Islet precursor cell (in vitro differentiated cells): Measurements from ENCODE around the gene ELOVL3.
A peak's percentile ranks its signal among the peaks of the same experiment; 100 is the strongest.
"Not testable (repeated sequence)": the region's sequence is repeated elsewhere in the genome, so short reads cannot be mapped to it uniquely, and the experiment has no call there.

ENCODE experiments used
- DNase-seq: peaks from one replicate; pipeline ENCODE4 v3.0.0-alpha.2; 2018

Gene ELOVL3, protein sequence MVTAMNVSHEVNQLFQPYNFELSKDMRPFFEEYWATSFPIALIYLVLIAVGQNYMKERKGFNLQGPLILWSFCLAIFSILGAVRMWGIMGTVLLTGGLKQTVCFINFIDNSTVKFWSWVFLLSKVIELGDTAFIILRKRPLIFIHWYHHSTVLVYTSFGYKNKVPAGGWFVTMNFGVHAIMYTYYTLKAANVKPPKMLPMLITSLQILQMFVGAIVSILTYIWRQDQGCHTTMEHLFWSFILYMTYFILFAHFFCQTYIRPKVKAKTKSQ

DNA sequence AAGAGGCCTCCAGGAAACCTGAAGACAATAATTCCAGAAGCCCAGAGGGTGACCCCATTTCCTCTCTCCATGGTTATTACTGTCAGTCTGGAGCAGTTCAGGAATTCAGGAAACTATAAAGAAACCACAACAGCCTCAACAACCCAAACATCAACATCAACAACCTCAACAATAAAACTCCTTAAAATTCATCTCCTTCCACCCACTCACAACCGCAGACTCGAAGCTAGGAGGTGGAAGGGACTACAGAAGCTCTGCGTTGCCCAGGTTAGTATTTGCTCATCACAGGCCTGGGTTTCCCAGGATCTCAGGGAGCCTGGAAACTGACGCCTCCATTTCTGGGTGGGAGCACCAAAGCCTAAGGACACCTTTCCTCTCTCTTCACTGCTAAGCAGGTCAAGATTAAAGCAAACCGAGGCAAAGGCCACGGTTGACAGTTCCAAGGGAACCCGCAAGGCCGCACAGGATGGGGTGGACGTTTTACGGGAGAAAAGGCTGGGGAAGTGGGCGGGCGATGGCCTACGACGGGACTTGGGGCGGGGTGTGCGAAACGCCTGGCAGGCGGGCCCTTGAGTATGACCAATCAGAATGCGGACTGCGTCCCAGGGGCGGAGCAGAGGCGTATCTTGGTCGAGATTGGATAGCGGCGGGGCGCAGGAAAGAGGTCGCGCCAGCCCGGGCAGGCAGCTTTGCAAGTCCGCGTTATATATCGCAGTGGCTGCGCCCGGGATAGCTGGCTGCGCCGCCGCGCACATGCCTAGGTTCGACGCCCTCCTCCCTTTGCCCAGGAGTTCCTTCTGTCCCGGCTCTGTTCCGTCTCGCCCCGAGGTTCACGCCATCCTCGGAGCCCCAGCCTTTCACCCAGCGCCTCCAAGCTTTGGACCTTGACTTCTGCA is at the start of gene ELOVL3:
ELOVL3 (plus strand) TSS at position 654 of the 896 bp plus-strand sequence. CDS start 250 bp downstream, outside the sequence.
- peak; percentile 97 for DNase-seq

DNA sequence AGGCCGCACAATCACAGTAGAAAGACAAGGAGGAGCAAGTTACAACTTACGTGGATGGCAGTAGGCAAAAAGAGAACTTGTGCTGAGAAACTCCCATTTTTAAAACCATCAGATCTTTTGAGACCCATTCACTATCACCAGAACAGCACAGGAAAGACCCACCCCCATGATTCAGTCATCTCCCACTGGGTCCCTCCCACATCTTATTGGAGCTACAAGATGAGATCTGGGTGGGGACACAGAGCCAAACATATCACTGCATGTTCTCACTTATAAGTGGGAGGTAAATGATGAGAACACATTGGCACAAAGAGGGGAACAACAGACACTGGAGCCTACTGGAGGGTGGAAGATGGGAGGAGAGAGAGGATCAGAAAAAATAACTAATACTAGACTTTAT is 41.5 kb upstream of the ELOVL3 start:
- no peak for DNase-seq

DNA sequence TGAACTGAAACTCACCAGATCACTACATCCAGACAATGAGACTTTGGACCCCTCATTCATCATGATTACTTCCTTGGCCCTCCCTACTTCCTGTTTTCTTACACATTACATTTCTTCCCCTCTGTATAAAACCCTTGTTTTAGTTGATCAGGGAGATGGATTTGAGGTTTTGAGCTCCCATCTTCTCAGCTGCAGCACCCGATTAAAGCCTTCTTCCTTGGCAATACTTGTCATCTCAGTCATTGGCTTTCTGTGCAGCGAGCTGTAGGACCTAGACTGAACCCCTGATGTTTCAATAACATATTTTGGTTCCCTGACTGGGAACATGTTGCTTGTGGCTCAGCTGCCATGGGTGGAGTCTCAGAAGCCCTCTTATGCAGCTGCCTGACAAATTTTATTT is 40.8 kb upstream of the ELOVL3 start:
- no peak for DNase-seq

DNA sequence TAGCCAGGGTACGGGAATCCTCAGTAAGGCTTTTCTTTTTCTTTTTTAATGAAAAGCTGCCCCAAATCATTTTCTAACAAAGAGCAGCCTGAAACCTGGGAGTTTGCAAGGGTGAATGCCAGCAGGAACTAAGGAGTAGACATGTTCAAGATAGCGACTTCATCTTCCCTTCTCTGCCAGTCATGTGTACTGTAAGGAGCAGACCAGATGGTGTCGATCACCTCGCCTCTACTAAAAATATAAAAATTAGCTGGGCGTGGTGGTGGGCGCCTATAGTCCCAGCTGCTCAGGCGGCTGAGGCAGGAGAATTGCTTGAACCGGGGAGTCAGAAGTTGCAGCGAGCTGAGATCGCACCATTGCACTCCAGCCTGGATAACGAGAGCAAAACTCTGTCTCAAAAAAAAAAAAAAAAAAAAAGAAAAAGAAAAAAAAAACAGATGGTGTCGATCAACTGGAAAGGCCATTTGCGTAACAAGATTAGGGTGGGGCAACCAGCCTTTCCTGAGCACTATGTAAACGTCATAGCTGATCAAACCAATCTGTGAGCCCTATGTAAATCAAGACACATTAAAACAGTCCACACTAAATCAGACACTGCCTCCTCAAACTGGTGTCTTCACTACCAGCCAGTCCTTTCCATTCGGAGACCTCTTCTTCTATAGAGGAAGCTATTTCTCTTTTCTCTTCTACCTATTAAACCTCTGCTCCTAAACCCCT is 40.1 kb upstream of the ELOVL3 start:
- no peak for DNase-seq

DNA sequence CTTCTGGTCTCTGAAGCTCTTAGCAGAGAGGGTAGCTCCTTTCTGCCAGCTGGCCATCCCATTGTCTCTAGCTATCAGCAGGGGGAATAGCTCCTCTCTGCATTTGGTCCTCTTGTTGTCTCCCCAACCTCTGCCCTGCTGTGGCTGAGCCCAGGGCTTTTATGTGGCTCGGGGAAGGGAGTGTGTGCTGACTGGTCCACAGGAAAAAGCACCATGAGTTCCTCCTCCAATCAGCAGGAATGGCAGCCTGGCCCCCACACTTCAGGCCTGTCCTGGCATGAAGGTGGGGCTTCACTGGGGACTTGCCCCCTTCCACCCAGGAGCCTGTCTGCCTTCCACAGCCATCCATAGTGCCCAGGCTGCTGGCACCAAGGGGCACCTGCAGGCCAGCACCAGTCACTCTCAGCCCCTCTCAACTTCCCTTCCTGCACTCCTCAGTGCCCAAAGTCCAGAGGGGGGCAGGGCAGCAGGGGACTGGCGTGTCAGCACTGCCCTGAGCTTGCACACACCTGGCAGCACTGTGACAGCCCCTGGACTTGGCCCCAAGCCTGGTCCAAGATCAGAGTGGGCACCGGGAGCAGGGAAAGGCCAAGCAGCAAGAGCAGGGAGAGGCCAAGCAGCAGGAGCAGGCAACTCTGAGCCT is 37.7 kb upstream of the ELOVL3 start:
- no peak for DNase-seq

DNA sequence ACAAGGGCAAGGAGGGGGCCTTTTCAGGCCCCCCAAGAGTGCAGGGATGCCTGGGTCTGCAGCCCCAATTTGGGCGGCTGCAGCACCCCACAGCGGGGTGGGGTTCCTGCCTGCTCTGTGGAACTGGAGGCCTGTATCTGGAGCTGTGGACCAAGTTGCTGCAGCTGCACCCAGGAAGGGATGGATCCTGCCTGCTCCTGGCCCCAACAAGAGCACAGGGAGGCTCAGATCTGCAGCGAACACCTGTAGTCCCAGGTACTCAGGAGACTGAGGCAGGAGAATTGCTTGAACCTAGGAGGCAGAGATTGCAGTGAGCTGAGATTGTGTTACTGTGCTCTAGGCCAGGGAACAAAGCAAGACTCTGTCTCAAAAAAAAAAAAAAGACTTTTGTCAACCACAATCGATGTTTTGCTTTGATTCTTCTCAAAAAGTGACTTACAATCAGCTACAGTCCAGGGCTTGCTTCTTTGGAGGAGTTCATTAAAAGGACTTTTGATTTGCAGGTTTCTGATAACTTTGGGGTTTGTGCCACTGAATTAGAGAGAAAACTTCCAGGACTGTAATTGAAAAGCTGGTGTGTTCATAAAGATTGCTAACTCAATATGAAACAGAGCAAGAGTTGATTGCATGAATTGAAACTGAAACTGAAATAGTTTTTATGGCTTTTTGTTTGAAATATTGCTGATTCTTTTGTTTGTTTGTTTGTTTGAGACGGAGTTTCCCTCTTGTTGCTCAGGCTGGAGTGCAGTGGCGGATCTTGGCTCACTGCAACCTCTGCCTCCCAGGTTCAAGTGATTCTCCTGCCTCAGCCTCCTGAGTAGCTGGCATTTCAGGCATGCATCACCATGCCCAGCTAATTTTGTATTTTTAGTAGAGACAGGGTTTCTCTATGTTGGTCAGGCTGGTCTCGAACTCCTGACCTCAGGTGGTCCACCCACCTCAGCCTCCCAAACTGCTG is 36.9 kb upstream of the ELOVL3 start:
- DNase-seq: not testable (repeated sequence)

DNA sequence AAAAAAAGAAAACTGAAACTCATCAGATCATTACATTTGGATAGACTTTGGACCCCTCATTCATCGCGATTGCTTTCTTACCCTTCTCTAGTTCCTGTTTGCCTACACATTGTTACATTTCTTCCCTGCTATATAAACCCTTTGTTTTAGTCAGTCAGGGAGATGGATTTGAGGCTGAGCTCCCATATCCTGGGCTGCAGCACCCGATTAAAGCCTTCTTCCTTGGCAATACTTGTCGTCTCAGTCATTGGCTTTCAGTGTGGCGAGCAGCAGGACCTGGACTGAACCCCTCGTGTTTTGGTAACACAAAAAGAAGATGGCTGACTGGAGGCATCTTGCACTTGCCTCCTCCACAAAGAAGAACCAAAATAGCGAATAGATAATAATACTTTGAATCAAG is 34.1 kb upstream of the ELOVL3 start:
- no peak for DNase-seq

DNA sequence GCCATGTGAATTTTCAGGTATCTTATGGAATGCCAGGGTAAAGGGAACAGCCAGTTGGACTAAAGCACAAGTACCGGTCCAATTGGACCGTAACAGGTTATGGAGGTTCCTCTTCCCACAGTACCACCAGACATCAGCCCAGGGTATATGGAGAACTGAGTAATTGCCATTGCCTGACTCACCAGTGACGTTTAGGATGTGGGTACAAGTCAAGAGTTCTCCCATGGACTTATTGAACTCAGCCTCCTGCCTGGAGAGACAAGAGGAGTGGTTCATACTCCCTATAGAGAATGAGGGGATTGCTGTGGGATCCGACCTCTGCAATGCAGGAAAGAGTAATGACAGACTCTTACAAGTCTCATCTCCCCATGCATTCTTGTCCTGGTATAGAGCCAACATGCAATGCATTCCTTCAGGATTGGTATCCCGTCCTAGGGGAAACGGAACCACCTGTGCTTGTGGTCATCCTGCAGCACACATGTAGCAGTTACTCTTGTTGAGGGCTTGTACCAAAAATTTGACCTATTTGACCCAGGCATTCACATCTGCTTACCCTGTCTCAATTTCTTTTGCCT is 30.7 kb upstream of the ELOVL3 start:
- no peak for DNase-seq

DNA sequence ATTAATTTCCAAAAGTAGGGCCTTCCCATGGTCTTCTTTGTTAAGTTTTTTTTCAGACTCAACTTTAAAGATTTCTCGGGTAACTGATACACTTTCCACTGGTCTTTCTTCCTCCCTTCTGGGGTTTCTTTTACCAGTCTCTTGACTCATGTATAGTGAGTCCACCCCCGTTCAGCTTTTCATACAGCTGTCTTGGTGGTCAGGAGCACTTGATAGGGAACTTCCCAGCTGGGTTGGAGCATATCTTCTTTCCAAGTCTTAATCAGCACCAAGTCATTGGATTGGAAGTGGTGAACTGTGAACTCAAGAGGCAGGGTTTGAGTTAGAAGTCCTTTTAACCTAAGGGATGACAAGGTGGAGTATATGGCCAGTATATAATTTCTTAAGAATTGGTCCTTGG is 29.2 kb upstream of the ELOVL3 start:
- DNase-seq: no peak

DNA sequence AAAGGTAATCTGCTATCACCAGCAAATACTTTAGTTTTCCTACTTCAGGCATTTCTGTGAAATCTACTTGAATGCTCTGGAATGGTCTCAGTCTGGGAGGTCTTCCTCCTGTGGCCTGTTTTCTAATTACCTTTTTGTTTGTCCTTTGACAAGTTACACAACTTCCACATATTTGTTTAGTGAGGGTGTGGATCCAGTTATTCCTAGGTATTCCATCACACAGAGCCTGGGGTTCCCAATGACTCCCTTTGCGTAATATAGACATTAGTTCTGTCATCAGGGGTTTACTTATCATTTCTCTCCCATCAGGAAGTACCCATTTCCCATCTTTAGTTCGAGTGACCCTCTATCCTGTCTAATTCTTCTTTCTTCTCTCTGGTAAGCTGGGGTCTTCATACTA is 28.1 kb upstream of the ELOVL3 start:
- DNase-seq: no peak

DNA sequence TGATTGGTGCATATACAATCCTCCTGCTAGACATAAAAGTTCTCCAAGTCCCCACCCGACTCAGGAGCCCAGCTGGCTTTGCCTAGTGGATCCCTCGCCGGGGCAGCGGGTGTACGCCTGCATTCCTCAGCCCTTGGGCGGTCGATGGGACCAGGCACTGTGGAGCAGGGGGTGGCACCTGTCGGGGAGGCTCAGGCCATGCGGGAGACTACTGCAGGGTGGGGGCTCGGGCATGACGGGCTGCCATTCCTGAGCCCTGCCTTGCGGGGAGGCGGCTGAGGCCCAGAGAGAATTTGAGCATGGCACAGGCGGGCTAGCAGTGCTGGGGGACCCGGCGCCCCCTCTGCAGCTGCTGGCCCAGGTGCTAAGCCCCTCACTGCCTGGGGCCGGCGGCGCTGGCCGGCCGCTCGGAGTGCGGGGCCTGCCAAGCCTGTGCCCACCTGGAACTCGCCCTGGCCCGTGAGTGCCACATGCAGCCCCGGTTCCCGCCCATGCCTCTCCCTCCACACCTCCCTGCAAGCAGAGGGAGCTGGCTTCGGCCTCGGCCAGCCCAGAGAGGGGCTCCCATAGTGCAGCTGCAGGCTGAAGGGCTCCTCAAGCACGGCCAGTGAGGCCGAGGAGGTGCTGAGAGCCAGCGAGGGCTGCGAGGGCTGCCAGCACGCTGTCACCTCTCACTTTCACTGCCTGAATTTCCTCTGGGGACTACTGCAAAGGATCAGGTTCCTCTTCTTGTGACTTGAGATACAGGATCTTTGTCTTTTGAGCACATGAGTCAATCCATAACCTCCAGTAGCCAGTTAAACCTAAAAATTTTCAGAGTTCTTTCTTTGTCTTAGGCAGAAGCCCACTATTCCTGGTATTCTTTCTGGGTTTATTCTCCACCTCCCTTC is 25.1 kb upstream of the ELOVL3 start:
- no peak for DNase-seq

DNA sequence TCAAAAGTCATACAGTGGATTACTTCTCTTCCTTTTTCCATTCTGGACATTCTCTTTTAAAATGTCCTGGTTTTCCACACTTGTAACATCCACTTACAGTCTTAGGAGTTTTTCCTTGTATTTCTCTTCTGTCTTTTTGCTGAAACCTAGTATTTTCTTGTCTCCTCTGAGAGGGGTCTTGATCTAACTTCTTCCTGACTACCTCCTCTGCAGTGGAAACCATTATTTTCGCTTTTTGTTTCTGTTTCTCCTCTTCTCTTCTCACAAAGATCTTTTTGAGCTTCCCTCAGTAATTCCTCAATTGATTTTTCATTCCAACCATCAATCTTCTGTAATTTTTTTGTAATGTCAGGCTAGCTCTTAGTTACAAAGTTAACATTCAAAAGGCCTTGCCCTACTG is 23.7 kb upstream of the ELOVL3 start:
- DNase-seq: no peak

DNA sequence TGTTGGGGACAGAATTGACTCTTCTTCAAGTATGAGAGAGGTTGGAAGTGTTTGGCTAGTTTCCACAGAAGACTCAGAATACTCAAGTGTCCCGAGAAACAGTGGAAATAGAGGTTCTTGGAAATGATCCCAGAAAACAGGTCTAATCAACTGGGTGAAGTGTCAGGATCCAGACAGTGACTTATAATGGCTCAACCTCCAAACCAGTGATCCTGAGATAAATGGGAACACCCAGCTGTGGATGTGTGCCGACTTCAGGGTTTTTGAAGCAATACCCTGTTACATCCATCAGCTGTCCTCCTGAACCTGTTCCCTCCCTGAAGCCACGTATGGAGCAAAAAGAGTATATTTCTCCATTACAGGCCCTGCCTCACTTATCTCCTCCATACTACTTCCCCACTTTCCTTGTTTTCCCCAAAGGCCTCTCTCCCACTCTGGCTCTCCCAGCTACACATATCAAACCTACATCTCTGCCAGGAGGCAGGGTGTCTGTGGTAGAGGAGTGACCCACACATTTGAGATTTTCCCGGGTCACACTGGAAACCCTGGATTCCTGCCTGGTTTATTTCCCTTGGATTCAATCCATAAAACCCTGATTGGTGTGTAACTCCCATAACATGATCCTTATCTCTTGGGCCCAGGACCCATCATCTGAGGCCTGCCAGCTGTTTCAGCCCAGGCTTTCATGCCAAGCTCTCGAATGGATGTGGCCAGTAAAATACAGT is 17.6 kb upstream of the ELOVL3 start:
- no peak for DNase-seq

DNA sequence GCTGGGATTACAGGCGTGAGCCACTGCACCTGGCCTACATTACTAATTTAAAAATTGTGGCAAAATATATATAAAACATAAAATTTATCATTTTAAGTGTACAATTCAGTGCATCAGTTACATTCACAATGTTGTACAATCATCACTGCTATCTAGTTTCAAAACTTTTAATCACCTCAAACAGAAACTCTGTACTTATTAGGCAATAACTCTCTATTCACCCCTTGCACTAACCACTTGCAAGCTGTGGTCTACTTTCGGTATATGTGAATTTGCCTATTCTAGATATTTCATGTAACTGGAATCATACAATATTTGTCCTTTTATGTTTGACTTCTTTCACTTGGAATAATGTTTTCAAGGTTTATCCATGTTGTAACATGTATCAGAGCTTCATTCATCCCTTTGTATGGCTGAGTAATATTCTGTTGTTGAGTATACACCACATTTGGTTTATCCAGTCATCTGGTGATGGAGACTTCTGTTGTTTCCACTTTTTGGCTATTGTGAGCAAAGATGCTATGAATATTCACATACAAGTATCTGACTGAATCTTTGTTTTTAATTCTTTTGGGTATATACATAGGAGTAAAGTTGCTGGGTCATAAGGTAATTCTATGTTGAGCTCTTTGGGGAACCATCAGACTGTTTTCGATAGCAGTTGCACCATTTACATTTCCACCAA is 14.3 kb upstream of the ELOVL3 start:
- DNase-seq: no peak

DNA sequence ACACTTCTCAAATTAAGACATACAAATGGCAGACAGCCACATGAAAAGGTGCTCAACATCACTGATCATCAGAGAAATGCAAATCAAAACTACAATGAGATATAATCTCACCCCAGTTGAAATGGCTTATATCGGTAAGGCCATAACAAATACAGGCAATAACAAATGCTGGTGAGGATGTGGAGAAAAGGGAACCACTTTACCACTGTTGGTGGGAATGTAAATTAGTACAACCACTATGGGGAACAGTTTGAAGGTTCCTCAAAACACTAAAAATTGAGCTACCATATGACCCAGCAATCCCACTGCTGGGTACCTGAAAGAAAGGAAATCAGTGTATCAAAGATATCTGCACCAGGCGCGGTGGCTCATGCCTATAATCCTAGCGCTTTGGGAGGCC is 12.5 kb upstream of the ELOVL3 start:
- DNase-seq: not testable (repeated sequence)

DNA sequence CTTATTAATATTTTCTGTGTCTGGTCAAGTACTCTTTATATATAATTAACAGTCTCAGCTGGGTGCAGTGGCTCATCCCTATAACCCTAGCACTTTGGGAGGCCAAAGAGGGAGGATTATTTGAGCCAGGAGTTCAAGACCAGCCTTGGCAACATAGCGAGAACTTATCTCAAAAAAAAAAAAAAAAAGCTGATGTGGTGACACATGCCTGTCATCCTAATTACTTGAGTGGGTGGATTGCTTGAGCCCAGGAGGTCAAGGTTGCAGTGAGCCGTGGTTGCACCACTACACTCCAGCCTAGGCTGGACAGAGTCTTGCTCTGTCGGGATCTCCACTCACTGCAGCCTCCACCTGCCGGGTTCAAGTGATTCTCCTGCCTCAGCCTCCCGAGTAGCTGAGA is 6.7 kb upstream of the ELOVL3 start:
- DNase-seq: no peak

DNA sequence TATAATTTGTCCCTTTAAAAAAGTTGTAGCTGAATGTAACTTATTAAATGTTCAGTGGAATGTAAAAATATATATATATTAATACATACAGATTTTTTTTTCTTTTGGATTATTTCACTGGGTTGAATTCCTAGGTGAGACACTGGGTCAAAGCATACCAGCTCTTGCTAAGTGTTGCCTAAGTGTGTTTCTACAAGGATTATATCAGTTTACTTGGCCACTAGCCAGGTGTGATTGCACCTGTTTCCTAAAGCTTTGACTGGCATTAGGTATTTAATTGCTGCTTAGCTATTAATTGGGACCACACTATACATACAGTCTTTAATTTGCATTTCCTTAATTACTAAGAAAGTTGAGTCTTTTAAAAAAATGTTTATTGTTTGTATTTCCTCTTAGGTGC is 5.5 kb upstream of the ELOVL3 start:
- no peak for DNase-seq

DNA sequence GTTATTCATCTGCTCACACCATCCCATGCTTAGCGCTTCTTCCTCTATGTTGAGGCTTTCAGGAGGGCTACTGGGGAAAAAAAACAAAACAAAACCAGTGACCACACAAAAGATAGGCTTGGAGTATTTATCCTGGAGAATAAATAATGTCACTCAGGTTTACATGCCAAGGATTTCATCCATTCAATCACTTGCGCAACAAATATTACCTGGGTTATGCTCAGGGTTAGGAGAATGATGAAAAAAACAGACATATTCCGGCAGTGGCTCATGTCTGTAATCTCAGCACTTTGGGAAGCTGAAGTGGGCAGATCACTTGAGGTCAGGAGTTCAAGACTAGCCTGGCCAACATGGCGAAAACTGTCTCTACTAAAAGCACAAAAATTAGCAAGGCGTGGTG is 3.3 kb upstream of the ELOVL3 start:
- no peak for DNase-seq

DNA sequence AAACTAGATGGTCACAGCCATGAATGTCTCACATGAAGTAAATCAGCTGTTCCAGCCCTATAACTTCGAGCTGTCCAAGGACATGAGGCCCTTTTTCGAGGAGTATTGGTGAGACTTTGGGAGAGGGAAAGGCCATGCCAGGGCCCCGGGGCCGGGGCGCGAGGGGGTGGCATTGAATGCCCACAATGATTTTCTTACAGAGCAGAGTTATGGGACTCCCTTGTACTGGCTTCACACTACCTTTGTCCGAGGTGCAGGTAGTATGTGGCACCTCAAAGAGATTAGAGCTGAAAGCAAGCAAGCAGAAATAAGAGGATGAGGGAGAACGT is 407 bp downstream of the ELOVL3 start:
- no peak for DNase-seq
